Thyroid gland (tissue), 4 donors: ENCODE results near the gene RCN2. TPM values are rescaled to one million over a fixed set of nuclear protein-coding genes. Genes with fewer than 3 reads are reported as not detected.

Experiments used
- DNase-seq, 2 donors: peaks; one replicate each; pipeline ENCODE4 v3.0.0-alpha.2; 2019
- H3K27ac ChIP-seq, 3 donors: fragments of 200-600 bp; sonication (generic); 1 replicate in 2 of 3; 2 replicates in 1 of 3; pipeline ENCODE4 v1.5.1; 2016 to 2019; ENCODE audit warnings: mild to moderate bottlenecking in 1 of 3, moderate library complexity in 1 of 3
- H3K27me3 ChIP-seq: fragments of 200-600 bp; sonication (generic); one replicate; pipeline ENCODE4 v1.5.1; 2019
- H3K36me3 ChIP-seq, 2 donors: fragments of 200-600 bp; sonication (generic); one replicate each; pipeline ENCODE4 v1.5.1; 2016 to 2019
- H3K4me1 ChIP-seq, 2 donors: fragments of 200-600 bp; sonication (generic); one replicate each; pipeline ENCODE4 v1.5.1; 2017 to 2019
- H3K4me3 ChIP-seq, 3 donors: fragments of 200-600 bp; sonication (generic); replicated peaks in 1 of 3; 1 replicate in 2 of 3; 2 replicates in 1 of 3; pipeline ENCODE4 v1.5.1; 2016; ENCODE audit warnings: mild to moderate bottlenecking in 1 of 3
- H3K9me3 ChIP-seq: fragments of 200-600 bp; sonication (generic); one replicate; pipeline ENCODE4 v1.5.1; 2017
- POLR2A ChIP-seq, 2 donors: fragments of 450-650 bp; IDR thresholded peaks; one replicate each; pipeline ENCODE4 v1.6.1; 2017; ENCODE audit warnings: antibody characterized with exemption in 2 of 2, mild to moderate bottlenecking in 2 of 2, moderate library complexity in 1 of 2
- WGBS, 2 donors: methylation state at CpG; one replicate each; pipeline ENCODE4 v1.1.5; 2017; 5-methylcytosine and 5-hydroxymethylcytosine counted together
- intact Hi-C: fragments of 100-400 bp; cut with DNase I; formaldehyde crosslinking; loops from one replicate; pipeline ENCODE4 v1.15.1; 2023
- total RNA-seq, 4 donors: library from RNA; depleted of rRNA; stranded (reverse); fragments of >200 nt; gene quantifications; one replicate each; pipeline ENCODE4 v1.2.3, GENCODE V29; 2016
- TF ChIP-seq, protein P1 (sequence below), 6 experiments: fragments of 200-600 bp in 3 of 6; fragments of 450-650 bp in 3 of 6; sonication (generic) in 3 of 6; IDR thresholded peaks; one replicate each; pipeline ENCODE4 v1.5.1; 2016 to 2019; ENCODE audit warnings: antibody characterized with exemption in 6 of 6, mild to moderate bottlenecking in 2 of 6, inconsistent platforms in 1 of 6, moderate library complexity in 1 of 6

The RCN2 gene
- total RNA-seq, 4 donors from 2014 or later: 44.8 to 64.8 (median 53.4) TPM

- DNase-seq: no peak
- H3K36me3 ChIP-seq: no peaks in the 10 kb centered on the region
- no peaks in the 10 kb centered on the region for H3K9me3 ChIP-seq
- no peak overlapping the region for H3K4me3 ChIP-seq
- intact Hi-C loops: no loop called here
- H3K4me1 ChIP-seq: no peaks in the 10 kb centered on the region
- 88 to 92% methylated on average over 6 of the region's 6 CpGs for WGBS, 2 donors
- H3K27ac ChIP-seq: no peak overlapping the region
- H3K27me3 ChIP-seq: no peaks in the 10 kb centered on the region
- no peak for TF ChIP-seq POLR2A (IDR thresholded peaks at IDR 0.05)
Measured at GRCh38 chr15:76993114-76993725, 61.7 kb downstream of the RCN2 start.

DNA sequence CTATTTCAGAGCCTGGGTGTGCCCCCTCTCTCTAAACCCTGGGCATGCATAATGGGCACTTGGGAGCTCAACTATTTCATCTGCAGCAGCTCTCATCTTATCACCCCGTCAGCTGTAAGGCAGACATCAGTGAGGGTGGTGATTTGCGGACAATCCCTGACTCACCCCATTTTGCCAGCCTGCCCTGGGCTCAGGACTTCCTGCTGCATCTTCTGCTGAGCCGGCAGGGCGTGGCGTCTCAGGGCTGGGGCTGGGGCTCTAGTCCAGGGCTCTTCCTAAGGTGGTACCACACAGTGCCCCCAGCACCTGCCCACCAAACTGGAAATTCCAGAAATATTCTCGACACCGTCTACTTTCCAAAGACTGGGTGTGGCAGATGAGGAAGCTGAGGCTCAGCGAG lies 62.5 kb downstream of the RCN2 start:
- Histone ChIP-seq H3K4me1 (no peaks in the 10 kb centered on the region), H3K27me3 (no peaks in the 10 kb centered on the region), H3K27ac (no peak overlapping the region), H3K9me3 (no peaks in the 10 kb centered on the region), H3K4me3 (no peak overlapping the region), H3K36me3 (no peaks in the 10 kb centered on the region)
- WGBS, 2 donors: 89 to 97% methylated on average over 8 of the region's 8 CpGs
- intact Hi-C loops: no loop called here
- TF ChIP-seq, protein P1, sequence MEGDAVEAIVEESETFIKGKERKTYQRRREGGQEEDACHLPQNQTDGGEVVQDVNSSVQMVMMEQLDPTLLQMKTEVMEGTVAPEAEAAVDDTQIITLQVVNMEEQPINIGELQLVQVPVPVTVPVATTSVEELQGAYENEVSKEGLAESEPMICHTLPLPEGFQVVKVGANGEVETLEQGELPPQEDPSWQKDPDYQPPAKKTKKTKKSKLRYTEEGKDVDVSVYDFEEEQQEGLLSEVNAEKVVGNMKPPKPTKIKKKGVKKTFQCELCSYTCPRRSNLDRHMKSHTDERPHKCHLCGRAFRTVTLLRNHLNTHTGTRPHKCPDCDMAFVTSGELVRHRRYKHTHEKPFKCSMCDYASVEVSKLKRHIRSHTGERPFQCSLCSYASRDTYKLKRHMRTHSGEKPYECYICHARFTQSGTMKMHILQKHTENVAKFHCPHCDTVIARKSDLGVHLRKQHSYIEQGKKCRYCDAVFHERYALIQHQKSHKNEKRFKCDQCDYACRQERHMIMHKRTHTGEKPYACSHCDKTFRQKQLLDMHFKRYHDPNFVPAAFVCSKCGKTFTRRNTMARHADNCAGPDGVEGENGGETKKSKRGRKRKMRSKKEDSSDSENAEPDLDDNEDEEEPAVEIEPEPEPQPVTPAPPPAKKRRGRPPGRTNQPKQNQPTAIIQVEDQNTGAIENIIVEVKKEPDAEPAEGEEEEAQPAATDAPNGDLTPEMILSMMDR (IDR thresholded peaks at IDR 0.05): no peak
- no peak for TF ChIP-seq POLR2A (IDR thresholded peaks at IDR 0.05)
- no peak for DNase-seq

- TF ChIP-seq, protein P1 (IDR thresholded peaks at IDR 0.05): no peak
- no peak for TF ChIP-seq POLR2A (IDR thresholded peaks at IDR 0.05)
- Histone ChIP-seq H3K36me3 (no peaks in the 10 kb centered on the region), H3K4me3 (no peak overlapping the region), H3K27me3 (no peaks in the 10 kb centered on the region), H3K27ac (no peak overlapping the region), H3K9me3 (no peaks in the 10 kb centered on the region), H3K4me1 (no peaks in the 10 kb centered on the region)
- WGBS, 2 donors: 95% methylated on average over 6 of the region's 6 CpGs
- no peak for DNase-seq
- intact Hi-C loops: no loop called here
Measured at GRCh38 chr15:76994496-76994895, 62.9 kb downstream of the RCN2 start.

GRCh38 chr15:76994971-76995945 lies 63.7 kb downstream of the RCN2 start, which contains the start of gene PSTPIP1:
TSS of gene PSTPIP1 (plus strand) at chr15:76995126. CDS start at chr15:76995574, 448 bp downstream.
- H3K27ac ChIP-seq: no peak within 1 kb of the TSS
- no peaks in the 10 kb centered on the region for H3K9me3 ChIP-seq
- H3K27me3 ChIP-seq: no peaks in the 10 kb centered on the region
- 39 to 55% methylated on average over 21 to 27 of the region's 28 CpGs for WGBS, 2 donors
- intact Hi-C loops: no loop called here
- TF ChIP-seq POLR2A (IDR thresholded peaks at IDR 0.05): no peak
- TF ChIP-seq, protein P1 (IDR thresholded peaks at IDR 0.05): no peak
- H3K4me3 ChIP-seq: no peak within 1 kb of the TSS
- DNase-seq: no peak
- no peaks in the 10 kb centered on the region for H3K4me1 ChIP-seq
- no peaks in the 10 kb centered on the region for H3K36me3 ChIP-seq

- Histone ChIP-seq H3K4me1 (no peaks in the 10 kb centered on the region), H3K27me3 (no peaks in the 10 kb centered on the region), H3K4me3 (no peak overlapping the region), H3K9me3 (no peaks in the 10 kb centered on the region), H3K36me3 (no peaks in the 10 kb centered on the region), H3K27ac (no peak overlapping the region)
- TF ChIP-seq, protein P1 (IDR thresholded peaks at IDR 0.05): no peak
- no peak for TF ChIP-seq POLR2A (IDR thresholded peaks at IDR 0.05)
- 57 to 66% methylated on average over 8 to 9 of the region's 9 CpGs for WGBS, 2 donors
- DNase-seq: no peak
- intact Hi-C loops: no loop called here
Measured at GRCh38 chr15:76996076-76996525, 64.6 kb downstream of the RCN2 start.
